Right lobe of liver (tissue), 4 donors: ENCODE measurements around the gene TRPV2.

ENCODE experiments used
- CTCF ChIP-seq, 4 donors: fragments of 200-600 bp in 3 of 4; fragments of 450-650 bp in 1 of 4; IDR thresholded peaks; one replicate each; pipeline versions ENCODE4 v1.5.1 to v1.8.0; 2016 to 2022; ENCODE audit warnings: antibody characterized with exemption in 4 of 4, mild to moderate bottlenecking in 2 of 4
- POLR2A ChIP-seq: fragments of 450-650 bp; IDR thresholded peaks from one replicate; pipeline ENCODE4 v1.6.1; 2017; ENCODE audit warnings: antibody characterized with exemption, mild to moderate bottlenecking
- donor health status: DM: no; HTN: no; CAD: no.
- donor health status: DM: no; HTN: no; CAD: no.
- donor health status: DM: no; HTN: yes; CAD: no.

- TF ChIP-seq POLR2A (no peak), CTCF (IDR thresholded peaks at IDR 0.05) (no peak)
Observed at GRCh38 chr17:16440901-16441629, 25.7 kb downstream of the TRPV2 start.
